NCI-H1092 treated with DMSO at 0.1 percent for 48 hours (cell line): ENCODE measurements around the gene CEP68.
"Not testable (repeated sequence)": the region's sequence is repeated elsewhere in the genome, so short reads cannot be mapped to it uniquely, and the experiment has no call there.

Source experiments
- DNase-seq: peaks from one replicate; lab custom pipeline; 2025; lab: John Stamatoyannopoulos, UW

Gene CEP68

GRCh38 chr2:65030476-65031332, 25.5 kb upstream of the CEP68 start:
- DNase-seq: no peak

- DNase-seq: no peak
Observed at GRCh38 chr2:65031341-65032018, 24.7 kb upstream of the CEP68 start.

DNA sequence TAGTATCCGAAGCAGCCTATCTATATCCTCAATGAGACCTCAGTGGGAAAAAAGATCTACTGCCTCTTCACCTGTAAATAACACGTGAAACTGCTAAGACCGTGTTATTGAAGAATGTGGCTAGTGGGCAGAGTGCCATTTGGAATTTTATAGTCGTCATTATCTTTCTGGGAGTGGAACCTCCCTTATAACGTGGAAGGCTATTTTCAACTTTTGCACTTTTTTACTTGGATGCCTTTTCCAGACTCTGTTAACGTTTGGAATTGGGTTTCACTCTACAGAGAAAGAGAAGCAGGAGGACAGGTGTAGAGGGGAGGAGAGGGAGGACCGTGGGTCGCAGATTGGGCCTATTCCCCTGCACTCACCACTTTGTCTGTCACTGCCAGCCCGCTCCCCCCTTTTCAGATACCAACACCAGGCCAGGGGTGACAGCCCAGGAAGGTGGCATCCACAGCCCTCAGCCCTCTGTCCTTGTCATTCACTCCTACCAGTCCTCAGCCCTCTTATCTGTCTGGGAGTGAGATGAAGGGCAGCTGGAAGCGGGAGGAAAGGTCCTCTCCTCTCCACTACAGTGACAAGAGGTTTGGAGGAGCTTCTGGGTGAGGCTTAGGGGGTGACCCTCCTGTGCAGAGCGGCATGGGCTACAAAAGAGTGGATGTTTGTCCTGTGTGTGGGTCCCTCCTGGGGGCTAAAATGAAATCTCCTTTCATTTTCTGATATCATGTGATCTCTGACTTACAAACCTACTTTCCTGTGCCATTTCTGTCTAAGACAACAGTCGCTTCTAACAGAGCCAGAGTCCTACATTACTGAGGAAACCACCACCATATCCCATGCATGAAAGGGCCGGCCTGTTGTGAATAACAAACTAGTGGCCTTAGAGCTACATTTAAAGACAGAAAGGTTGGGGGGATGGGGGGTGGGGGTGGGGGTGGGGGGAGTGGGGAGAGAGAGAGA, 23.9 kb upstream of the CEP68 start:
- no peak for DNase-seq

GRCh38 chr2:65033178-65033577, 23.0 kb upstream of the CEP68 start:
- DNase-seq: no peak

GRCh38 chr2:65033667-65034066, 22.5 kb upstream of the CEP68 start:
- DNase-seq: not testable (repeated sequence)

- no peak for DNase-seq
Observed at GRCh38 chr2:65035351-65035943, 20.8 kb upstream of the CEP68 start.

GRCh38 chr2:65037178-65037577, 19.0 kb upstream of the CEP68 start:
- no peak for DNase-seq

DNA sequence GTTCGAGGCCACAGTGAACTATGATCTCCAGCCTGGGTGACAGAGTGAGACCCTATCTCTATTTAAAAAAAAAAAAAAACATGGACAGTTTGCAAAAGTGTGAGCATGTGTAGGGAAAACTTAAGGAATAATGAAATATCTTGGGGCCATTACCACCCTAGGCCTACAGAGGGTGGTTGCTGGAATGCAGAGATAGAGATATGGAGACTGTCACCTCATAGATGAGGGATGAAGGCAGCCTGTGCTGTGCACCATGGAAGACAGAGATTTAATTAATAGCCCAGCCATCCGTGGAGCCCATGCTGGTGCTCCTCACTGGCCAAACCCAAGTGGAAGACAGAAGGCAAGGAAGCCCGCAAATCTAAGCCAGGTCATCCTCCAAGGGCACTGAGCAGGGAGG, 16.6 kb upstream of the CEP68 start:
- no peak for DNase-seq

- peak; percentile 66 for DNase-seq
Observed at GRCh38 chr2:65040400-65041261, 15.6 kb upstream of the CEP68 start.

- no peak for DNase-seq
Observed at GRCh38 chr2:65043001-65043400, 13.2 kb upstream of the CEP68 start.

GRCh38 chr2:65044097-65044735, 12.0 kb upstream of the CEP68 start:
- DNase-seq: no peak

DNA sequence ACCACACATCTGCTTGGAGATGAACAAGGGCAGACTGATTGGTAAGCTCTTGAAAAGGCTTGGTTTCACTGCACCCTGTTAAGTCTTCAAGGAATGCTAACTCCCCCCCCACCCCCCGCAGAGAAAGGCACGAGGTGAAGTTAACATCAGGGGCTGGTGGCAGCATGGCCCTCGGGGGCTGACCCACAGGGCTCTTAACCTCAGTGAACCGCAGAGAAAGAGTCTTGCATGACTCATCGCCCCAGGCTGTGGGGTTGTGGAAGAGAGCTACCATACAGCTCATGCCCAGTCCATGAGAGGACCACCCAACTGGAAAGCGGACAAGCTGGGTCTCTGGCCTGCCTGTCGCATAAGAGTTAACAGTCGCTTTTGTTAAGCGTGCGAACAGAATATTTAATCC, 10.6 kb upstream of the CEP68 start:
- DNase-seq: no peak

DNA sequence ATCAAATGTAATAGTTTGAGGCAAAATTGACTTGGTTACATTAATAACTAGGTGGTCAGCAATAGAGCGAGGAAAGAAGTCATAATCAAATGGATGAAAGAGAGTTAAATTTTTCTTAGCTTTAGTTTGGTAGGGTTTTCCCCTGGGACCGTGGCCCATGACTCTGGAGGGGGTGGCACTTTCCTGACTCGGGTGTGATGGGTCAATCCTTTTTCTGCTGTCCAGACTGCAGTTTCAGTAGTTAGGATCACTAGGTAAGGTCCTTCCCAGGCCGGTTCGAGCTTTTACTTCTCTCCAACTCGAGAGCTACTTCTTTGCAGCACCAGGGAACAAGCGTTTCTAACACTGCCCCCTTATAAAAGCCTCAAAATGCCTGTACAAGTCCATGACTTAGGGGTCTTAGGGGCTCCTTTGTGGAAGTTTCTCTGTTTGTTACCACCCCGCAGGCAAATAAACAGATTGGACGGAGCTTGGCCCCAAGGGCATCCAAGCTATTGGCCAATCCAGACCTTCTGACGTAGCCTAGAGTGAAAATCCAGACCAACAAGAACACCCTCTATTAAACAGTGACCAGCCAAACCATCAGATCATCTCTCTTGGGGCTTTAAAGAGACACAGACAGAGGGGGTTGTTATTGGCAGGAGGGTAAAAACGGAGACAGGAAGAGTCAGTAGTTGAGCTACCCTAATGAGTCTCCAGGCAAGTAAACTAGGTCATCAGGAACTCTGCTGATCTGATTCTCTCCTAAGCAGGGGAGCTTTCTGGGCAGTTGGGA, 9.4 kb upstream of the CEP68 start:
- no peak for DNase-seq

- no peak for DNase-seq
Observed at GRCh38 chr2:65049010-65049639, 7.1 kb upstream of the CEP68 start.

DNA sequence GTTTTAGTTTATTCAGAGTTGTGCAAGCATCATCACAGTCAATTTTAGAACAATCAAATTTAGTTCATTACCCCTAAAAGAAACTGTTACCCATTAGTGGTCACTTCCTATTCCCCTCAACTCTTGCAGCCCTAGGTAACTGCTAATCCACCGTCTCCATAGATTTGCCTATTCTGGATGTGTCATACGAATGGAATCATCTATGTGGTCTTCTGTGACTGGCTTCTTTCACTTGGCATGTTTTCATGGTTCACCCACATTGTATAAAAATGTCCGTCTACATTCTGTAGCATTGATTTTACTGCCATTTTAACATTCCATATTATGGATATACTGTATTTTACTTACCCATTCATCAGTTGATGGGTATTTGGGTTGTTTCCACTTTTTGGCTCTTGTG, 5.3 kb upstream of the CEP68 start:
- DNase-seq: no peak

- no peak for DNase-seq
Observed at GRCh38 chr2:65053199-65053598, 3.0 kb upstream of the CEP68 start.

DNA sequence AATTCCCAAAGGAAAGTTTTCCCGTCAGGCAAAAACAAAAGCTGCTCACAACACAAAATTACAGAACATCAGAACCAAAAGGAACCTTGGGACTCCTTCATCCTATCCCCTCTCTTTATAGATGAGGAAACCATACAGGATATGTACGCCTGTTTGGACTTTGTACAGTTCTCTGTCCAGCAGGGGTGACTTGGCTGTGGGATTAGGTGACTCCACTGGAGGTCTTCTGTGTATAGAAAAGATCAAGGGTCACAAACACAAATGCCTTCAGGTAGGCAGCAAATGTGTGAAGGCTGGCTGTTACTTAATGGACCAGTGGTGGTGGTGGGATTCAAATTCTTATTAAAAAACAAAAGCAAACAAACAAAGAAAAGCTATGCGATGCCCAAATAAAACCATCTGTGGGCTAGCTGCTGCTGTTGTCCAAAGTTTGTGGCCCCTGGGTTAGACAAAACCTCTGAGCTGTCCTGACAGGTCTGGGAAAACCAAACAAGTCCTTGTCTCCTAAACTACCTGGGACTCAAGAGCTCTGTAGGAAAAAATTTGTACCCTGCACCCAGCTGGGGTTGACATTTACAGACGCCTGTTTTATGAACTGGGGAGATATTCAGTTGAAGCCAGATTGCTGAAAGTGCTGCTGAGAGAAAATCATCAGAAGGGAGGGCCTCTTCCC, 1.3 kb upstream of the CEP68 start:
- no peak for DNase-seq

GRCh38 chr2:65055422-65056214, 598 bp upstream of the CEP68 start:
- DNase-seq: peak; percentile 63
